Measurements from ENCODE around the gene CDH4.

The CDH4 gene

GRCh38 chr20:61364147-61364546, 112.1 kb downstream of the CDH4 start:
- no peak overlapping the region for H3K4me3 ChIP-seq (replicated peaks in 1 of 2; ENCODE audit: low read depth in 2 of 2, low read length in 2 of 2)
- no peak for DNase-seq (ENCODE audit: low read depth in 2 of 2)
- no peak for TF ChIP-seq CTCF (IDR thresholded peaks at IDR 0.05; ENCODE audit: low read depth, low read length)

GRCh38 chr20:61366914-61367313, 114.9 kb downstream of the CDH4 start:
- DNase-seq (ENCODE audit: low read depth in 2 of 2) = no peak
- no peak for TF ChIP-seq CTCF (IDR thresholded peaks at IDR 0.05; ENCODE audit: low read depth, low read length)
- no peak overlapping the region for H3K4me3 ChIP-seq (replicated peaks in 1 of 2; ENCODE audit: low read depth in 2 of 2, low read length in 2 of 2)

- H3K4me3 ChIP-seq (replicated peaks in 1 of 2; ENCODE audit: low read depth in 2 of 2, low read length in 2 of 2) = no peak overlapping the region
- TF ChIP-seq CTCF (IDR thresholded peaks at IDR 0.05; ENCODE audit: low read depth, low read length) = no peak
- DNase-seq (ENCODE audit: low read depth in 2 of 2) = no peak
Observed at GRCh38 chr20:61369731-61370520, 117.9 kb downstream of the CDH4 start.

GRCh38 chr20:61370841-61371303, 118.8 kb downstream of the CDH4 start:
- H3K4me3 ChIP-seq (replicated peaks in 1 of 2; ENCODE audit: low read depth in 2 of 2, low read length in 2 of 2) = no peak overlapping the region
- no peak for DNase-seq (ENCODE audit: low read depth in 2 of 2)
- TF ChIP-seq CTCF (IDR thresholded peaks at IDR 0.05; ENCODE audit: low read depth, low read length) = no peak

GRCh38 chr20:61371501-61372136, 119.6 kb downstream of the CDH4 start:
- TF ChIP-seq CTCF (IDR thresholded peaks at IDR 0.05; ENCODE audit: low read depth, low read length) = no peak
- DNase-seq (ENCODE audit: low read depth in 2 of 2) = no peak

GRCh38 chr20:61372137-61373054, 120.3 kb downstream of the CDH4 start:
- DNase-seq (ENCODE audit: low read depth in 2 of 2) = no peak
- no peak for TF ChIP-seq CTCF (IDR thresholded peaks at IDR 0.05; ENCODE audit: low read depth, low read length)
- H3K4me3 ChIP-seq (replicated peaks in 1 of 2; ENCODE audit: low read depth in 2 of 2, low read length in 2 of 2) = no peak overlapping the region

More at GRCh38 chr20:61371501-61372136, 119.6 kb downstream of the CDH4 start:
- H3K4me3 ChIP-seq (replicated peaks in 1 of 2; ENCODE audit: low read depth in 2 of 2, low read length in 2 of 2) = no peak overlapping the region
